K562 (cell line): Measurements from ENCODE around the gene CHCHD6. TPM values are rescaled to one million over a fixed set of nuclear protein-coding genes. Genes with fewer than 3 reads are reported as not detected.

ENCODE experiments used
- HDAC8 ChIP-seq: fragments of 450-650 bp; IDR thresholded peaks from 2 replicates; pipeline ENCODE4 v1.6.1; 2016; ENCODE audit warnings: mild to moderate bottlenecking, missing genetic modification characterization, moderate library complexity, missing compliant biosample characterization
- PHF20 ChIP-seq: fragments of 450-650 bp; IDR thresholded peaks from 2 replicates; pipeline ENCODE4 v1.6.1; 2018; ENCODE audit not compliant: partially characterized antibody
- PTTG1 ChIP-seq: fragments of 450-650 bp; IDR thresholded peaks from 2 replicates; pipeline ENCODE4 v1.6.1; 2016; ENCODE audit warnings: low read depth, mild to moderate bottlenecking, missing genetic modification characterization, missing compliant biosample characterization
- RBM15 ChIP-seq: fragments of 200-400 bp; formaldehyde crosslinking; IDR thresholded peaks from 2 replicates; pipeline ENCODE4 v1.6.1; 2018; ENCODE audit warnings: mild to moderate bottlenecking, low read length, moderate library complexity; ENCODE audit not compliant: insufficient read depth
- SAFB ChIP-seq: fragments of 200-400 bp; formaldehyde crosslinking; IDR thresholded peaks from 2 replicates; pipeline ENCODE4 v1.6.1; 2017; ENCODE audit warnings: low read depth, low read length, borderline replicate concordance
- THRAP3 ChIP-seq: fragments of 450-650 bp; IDR thresholded peaks from 2 replicates; pipeline ENCODE4 v1.6.1; 2016; ENCODE audit warnings: mild to moderate bottlenecking, inconsistent platforms, borderline replicate concordance
- XRCC3 ChIP-seq: fragments of 450-650 bp; IDR thresholded peaks from 2 replicates; pipeline ENCODE4 v1.6.1; 2017; ENCODE audit warnings: mild to moderate bottlenecking, moderate library complexity
- polyA plus RNA-seq, 8 experiments: library from polyadenylated mRNA; depleted of rRNA in 4 of 8; stranded (reverse) in 5 of 8; unstranded in 3 of 8; fragments of >200 nt; fragmentation: Nextera tagmentation in 2 of 8; fragmentation: Illumina TruSeq in 1 of 8; extraction: Ambion mirVana in 2 of 8; extraction: Trizol in 1 of 8; gene quantifications; 2 replicates each; pipeline versions ENCODE4 v1.2.1 to v1.2.3, GENCODE V29; 2011 to 2014; ENCODE audit warnings: inconsistent platforms in 1 of 8, missing spikeins in 1 of 8
- total RNA-seq, 7 experiments: library from RNA; depleted of rRNA in 6 of 7; stranded (reverse); fragments of >200 nt in 6 of 7; fragmentation: Illumina TruSeq in 2 of 7; extraction: Trizol in 2 of 7; gene quantifications; 2 replicates each; pipeline versions ENCODE4 v1.2.1 to v1.2.3, GENCODE V29; 2011 to 2021; ENCODE audit warnings: low replicate concordance in 1 of 7
- TF ChIP-seq, protein P1 (sequence below): sonication (generic); formaldehyde crosslinking; IDR thresholded peaks from 2 replicates; pipeline ENCODE4 v1.8.1; 2023; ENCODE audit warnings: mild to moderate bottlenecking, missing genetic modification reagents

The CHCHD6 gene
- total and polyA plus RNA-seq, 9 of the 15 experiments (the other 6 are each of a cell fraction or from before 2014, with no cell fraction given) = 4.6 to 18.6 (median 10.9) TPM

DNA sequence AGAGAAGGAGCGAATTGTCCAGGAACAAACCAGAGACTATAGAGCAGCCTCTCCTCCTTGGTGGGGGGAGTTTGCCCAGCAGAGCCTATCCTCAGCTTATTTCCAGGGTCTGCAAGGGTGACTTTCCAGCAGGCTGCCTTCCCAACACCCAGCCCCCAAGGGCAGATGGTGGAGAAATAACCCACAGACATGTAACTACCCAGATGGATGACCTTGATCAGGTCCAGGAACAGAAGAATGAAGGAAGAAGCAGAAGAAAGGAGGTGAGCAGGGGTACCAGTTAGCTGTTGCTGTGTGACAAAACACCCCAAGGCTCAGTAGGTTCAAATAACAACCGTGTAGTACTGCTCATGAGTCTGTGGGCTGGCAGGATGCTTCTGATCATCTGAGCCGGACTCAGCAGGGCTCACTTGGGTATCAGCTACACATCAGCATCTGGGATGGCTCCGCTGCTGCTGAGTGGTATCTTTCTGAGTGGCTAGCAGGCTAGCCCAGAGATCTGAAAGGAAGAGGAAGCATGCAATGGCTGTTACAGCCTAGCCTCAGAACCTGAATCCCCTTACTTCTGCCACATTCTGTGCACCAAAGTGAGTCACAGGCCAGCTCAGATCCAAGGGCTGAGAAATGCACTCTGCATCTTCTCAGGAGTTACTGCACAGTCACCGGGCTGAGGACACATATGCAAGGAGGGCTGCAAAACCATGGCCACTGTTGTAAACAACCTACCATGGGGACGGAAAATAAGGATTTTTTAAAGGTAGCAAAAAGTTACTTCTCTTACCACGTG lies 26.9 kb upstream of the CHCHD6 start (continued):
- TF ChIP-seq, protein P1, sequence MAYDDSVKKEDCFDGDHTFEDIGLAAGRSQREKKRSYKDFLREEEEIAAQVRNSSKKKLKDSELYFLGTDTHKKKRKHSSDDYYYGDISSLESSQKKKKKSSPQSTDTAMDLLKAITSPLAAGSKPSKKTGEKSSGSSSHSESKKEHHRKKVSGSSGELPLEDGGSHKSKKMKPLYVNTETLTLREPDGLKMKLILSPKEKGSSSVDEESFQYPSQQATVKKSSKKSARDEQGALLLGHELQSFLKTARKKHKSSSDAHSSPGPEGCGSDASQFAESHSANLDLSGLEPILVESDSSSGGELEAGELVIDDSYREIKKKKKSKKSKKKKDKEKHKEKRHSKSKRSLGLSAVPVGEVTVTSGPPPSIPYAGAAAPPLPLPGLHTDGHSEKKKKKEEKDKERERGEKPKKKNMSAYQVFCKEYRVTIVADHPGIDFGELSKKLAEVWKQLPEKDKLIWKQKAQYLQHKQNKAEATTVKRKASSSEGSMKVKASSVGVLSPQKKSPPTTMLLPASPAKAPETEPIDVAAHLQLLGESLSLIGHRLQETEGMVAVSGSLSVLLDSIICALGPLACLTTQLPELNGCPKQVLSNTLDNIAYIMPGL (CRISPR knock-in tag) = no peak
- TF ChIP-seq RBM15 (no peak), SAFB (no peak), XRCC3 (no peak), THRAP3 (no peak), HDAC8 (tag) (no peak), PTTG1 (no peak), PHF20 (no peak)
- TF ChIP-seq, all 486 proteins: peak for 0
